OCI-LY1 (cell line): ENCODE measurements around the gene CDH8.

Experiments
- H2AFZ ChIP-seq: fragments of 200-600 bp; sonication (generic), shearing (Covaris generic); 2 replicates; pipeline ENCODE4 v1.6.0; 2014; ENCODE audit warnings: antibody characterized with exemption, mild to moderate bottlenecking, low read length
- H3F3A ChIP-seq: fragments of 200-600 bp; sonication (generic), shearing (Covaris generic); 2 replicates; pipeline ENCODE4 v1.6.0; 2014; ENCODE audit warnings: mild to moderate bottlenecking, antibody characterized with exemption, low read length, moderate library complexity; ENCODE audit not compliant: insufficient read depth
- H3K27ac ChIP-seq: fragments of 200-600 bp; sonication (generic); 2 replicates; pipeline ENCODE4 v1.5.1; 2014; ENCODE audit warnings: low read length, mixed run types, mild to moderate bottlenecking, low read depth; ENCODE audit not compliant: poor library complexity, severe bottlenecking
- H3K27me3 ChIP-seq: fragments of 200-600 bp; sonication (generic); 2 replicates; pipeline ENCODE4 v1.6.0; 2014; ENCODE audit warnings: antibody characterized with exemption, mild to moderate bottlenecking, low read length, moderate library complexity; ENCODE audit not compliant: insufficient read depth
- H3K36me3 ChIP-seq: fragments of 200-600 bp; sonication (generic); 2 replicates; pipeline ENCODE4 v1.6.1; 2014; ENCODE audit warnings: mild to moderate bottlenecking, antibody characterized with exemption, low read length, moderate library complexity, mixed read lengths; ENCODE audit not compliant: insufficient read depth
- H3K4me1 ChIP-seq: fragments of 200-600 bp; sonication (generic); 2 replicates; pipeline ENCODE4 v1.5.1; 2014; ENCODE audit warnings: mild to moderate bottlenecking, low read length, moderate library complexity; ENCODE audit not compliant: insufficient read depth, severe bottlenecking
- H3K4me2 ChIP-seq: fragments of 200-600 bp; sonication (generic), shearing (Covaris generic); 2 replicates; pipeline ENCODE4 v1.6.1; 2014; ENCODE audit warnings: low read length
- H3K4me3 ChIP-seq: fragments of 200-600 bp; sonication (generic); 2 replicates; pipeline ENCODE4 v1.5.1; 2014; ENCODE audit warnings: low read length, low read depth, mild to moderate bottlenecking, mixed read lengths; ENCODE audit not compliant: poor library complexity, severe bottlenecking
- H3K79me2 ChIP-seq: fragments of 200-600 bp; shearing (Covaris generic); 2 replicates; pipeline ENCODE4 v1.6.1; 2016; ENCODE audit warnings: mixed run types, low read length, mixed read lengths; ENCODE audit not compliant: insufficient read depth
- H3K9ac ChIP-seq: fragments of 200-600 bp; sonication (generic), shearing (Covaris generic); 2 replicates; pipeline ENCODE4 v1.6.1; 2014; ENCODE audit warnings: mild to moderate bottlenecking, low read length, mixed read lengths
- H3K9me2 ChIP-seq: fragments of 200-600 bp; sonication (generic), shearing (Covaris generic); 2 replicates; pipeline ENCODE4 v1.6.1; 2014; ENCODE audit warnings: low read depth, mild to moderate bottlenecking, low read length, mixed read lengths
- H3K9me3 ChIP-seq: fragments of 200-600 bp; shearing (Covaris generic); 2 replicates; pipeline ENCODE4 v1.6.1; 2014; ENCODE audit warnings: low read length, mixed read lengths
- H4K20me1 ChIP-seq: fragments of 200-600 bp; sonication (generic), shearing (Covaris generic); 2 replicates; pipeline ENCODE4 v1.6.0; 2016; ENCODE audit warnings: mild to moderate bottlenecking, low read length; ENCODE audit not compliant: insufficient read depth
- EZH2 ChIP-seq: fragments of 200-600 bp; sonication (generic), shearing (Covaris generic); IDR thresholded peaks from 2 replicates; pipeline ENCODE4 v1.8.0; 2017; ENCODE audit warnings: borderline replicate concordance, mixed run types, mild to moderate bottlenecking, antibody characterized with exemption, low read length, moderate library complexity, mixed read lengths
- TF ChIP-seq, protein P1 (sequence below): fragments of 200-600 bp; sonication (generic), shearing (Covaris generic); IDR thresholded peaks from 2 replicates; pipeline ENCODE4 v1.5.1; 2017; ENCODE audit warnings: mild to moderate bottlenecking, antibody characterized with exemption, low read length, moderate library complexity, mixed read lengths

Gene CDH8

GRCh38 chr16:61909074-61909473, 127.2 kb downstream of the CDH8 start:
- no peak for TF ChIP-seq EZH2
- TF ChIP-seq, protein P1, sequence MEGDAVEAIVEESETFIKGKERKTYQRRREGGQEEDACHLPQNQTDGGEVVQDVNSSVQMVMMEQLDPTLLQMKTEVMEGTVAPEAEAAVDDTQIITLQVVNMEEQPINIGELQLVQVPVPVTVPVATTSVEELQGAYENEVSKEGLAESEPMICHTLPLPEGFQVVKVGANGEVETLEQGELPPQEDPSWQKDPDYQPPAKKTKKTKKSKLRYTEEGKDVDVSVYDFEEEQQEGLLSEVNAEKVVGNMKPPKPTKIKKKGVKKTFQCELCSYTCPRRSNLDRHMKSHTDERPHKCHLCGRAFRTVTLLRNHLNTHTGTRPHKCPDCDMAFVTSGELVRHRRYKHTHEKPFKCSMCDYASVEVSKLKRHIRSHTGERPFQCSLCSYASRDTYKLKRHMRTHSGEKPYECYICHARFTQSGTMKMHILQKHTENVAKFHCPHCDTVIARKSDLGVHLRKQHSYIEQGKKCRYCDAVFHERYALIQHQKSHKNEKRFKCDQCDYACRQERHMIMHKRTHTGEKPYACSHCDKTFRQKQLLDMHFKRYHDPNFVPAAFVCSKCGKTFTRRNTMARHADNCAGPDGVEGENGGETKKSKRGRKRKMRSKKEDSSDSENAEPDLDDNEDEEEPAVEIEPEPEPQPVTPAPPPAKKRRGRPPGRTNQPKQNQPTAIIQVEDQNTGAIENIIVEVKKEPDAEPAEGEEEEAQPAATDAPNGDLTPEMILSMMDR: no peak
- H3K9me3 ChIP-seq: no peaks in the 10 kb centered on the region
- H2AFZ ChIP-seq: no peak overlapping the region
- no peaks in the 10 kb centered on the region for H3F3A ChIP-seq
- H3K4me1 ChIP-seq: no peaks in the 10 kb centered on the region
- H3K4me2 ChIP-seq: no peak overlapping the region
- H3K27ac ChIP-seq: no peak overlapping the region
- no peak overlapping the region for H3K9ac ChIP-seq
- H3K9me2 ChIP-seq: no peaks in the 10 kb centered on the region
- H4K20me1 ChIP-seq: no peaks in the 10 kb centered on the region
- H3K4me3 ChIP-seq: no peak overlapping the region
- no peaks in the 10 kb centered on the region for H3K27me3 ChIP-seq
- H3K79me2 ChIP-seq: no peaks in the 10 kb centered on the region
- no peaks in the 10 kb centered on the region for H3K36me3 ChIP-seq

- no peaks in the 10 kb centered on the region for H3K36me3 ChIP-seq
- no peaks in the 10 kb centered on the region for H3K9me3 ChIP-seq
- H3K4me1 ChIP-seq: peaks cover under 1% of the 10 kb centered on the region
- H4K20me1 ChIP-seq: no peaks in the 10 kb centered on the region
- H2AFZ ChIP-seq: no peak overlapping the region
- H3K9me2 ChIP-seq: no peaks in the 10 kb centered on the region
- no peak overlapping the region for H3K27ac ChIP-seq
- H3K79me2 ChIP-seq: no peaks in the 10 kb centered on the region
- H3K9ac ChIP-seq: no peak overlapping the region
- no peaks in the 10 kb centered on the region for H3F3A ChIP-seq
- H3K27me3 ChIP-seq: no peaks in the 10 kb centered on the region
- H3K4me2 ChIP-seq: no peak overlapping the region
- TF ChIP-seq, protein P1: no peak
- TF ChIP-seq EZH2: no peak
- H3K4me3 ChIP-seq: no peak overlapping the region
Observed at GRCh38 chr16:61908426-61908825, 127.8 kb downstream of the CDH8 start.

- TF ChIP-seq, protein P1: no peak
Observed at GRCh38 chr16:61901689-61902088, 134.5 kb downstream of the CDH8 start.

More at GRCh38 chr16:61901689-61902088, 134.5 kb downstream of the CDH8 start:
- Histone ChIP-seq H3K79me2 (no peaks in the 10 kb centered on the region), H2AFZ (no peak overlapping the region), H3K9me2 (no peaks in the 10 kb centered on the region), H3K4me2 (no peak overlapping the region), H3K27me3 (no peaks in the 10 kb centered on the region), H3K27ac (no peak overlapping the region), H3K9me3 (no peaks in the 10 kb centered on the region), H3K4me1 (peaks cover 19% of the 10 kb centered on the region), H3K9ac (no peak overlapping the region), H3K36me3 (no peaks in the 10 kb centered on the region), H4K20me1 (no peaks in the 10 kb centered on the region), H3F3A (no peaks in the 10 kb centered on the region), H3K4me3 (no peak overlapping the region)
